Dedifferentiated amniotic fluid mesenchymal stem cell (primary cell): ENCODE data around the gene ARL4C.

ENCODE experiments used
- DNase-seq: peaks from one replicate; pipeline ENCODE4 v3.0.0-alpha.2; 2016; ENCODE audit errors: extremely low spot score

ARL4C gene

GRCh38 chr2:234496835-234497593 is at the start of gene ARL4C:
Gene ARL4C (minus strand): TSS chr2:234497081. CDS start chr2:234496586, 495 bp downstream.
- DNase-seq, result no peak

GRCh38 chr2:234544659-234545611 is 48.1 kb upstream of the ARL4C start:
- DNase-seq, result peak; percentile 48

GRCh38 chr2:234542742-234543141 is 45.9 kb upstream of the ARL4C start:
- no peak for DNase-seq

- no peak for DNase-seq
Observed at GRCh38 chr2:234537929-234538328, 41.0 kb upstream of the ARL4C start.

GRCh38 chr2:234536178-234536965 is 39.5 kb upstream of the ARL4C start:
- no peak for DNase-seq

- DNase-seq, result no peak
Observed at GRCh38 chr2:234535464-234535863, 38.6 kb upstream of the ARL4C start.

- DNase-seq, result no peak
Observed at GRCh38 chr2:234534515-234534914, 37.6 kb upstream of the ARL4C start.

- DNase-seq, result no peak
Observed at GRCh38 chr2:234533626-234534025, 36.7 kb upstream of the ARL4C start.

GRCh38 chr2:234528410-234529148 is 31.7 kb upstream of the ARL4C start:
- DNase-seq, result no peak

GRCh38 chr2:234526711-234527110 is 29.8 kb upstream of the ARL4C start:
- DNase-seq, result no peak

- DNase-seq, result no peak
Observed at GRCh38 chr2:234521536-234521935, 24.7 kb upstream of the ARL4C start.

GRCh38 chr2:234518986-234519642 is 22.2 kb upstream of the ARL4C start:
- DNase-seq, result no peak

- no peak for DNase-seq
Observed at GRCh38 chr2:234517971-234518370, 21.1 kb upstream of the ARL4C start.

GRCh38 chr2:234514873-234515638 is 18.2 kb upstream of the ARL4C start:
- DNase-seq, result no peak

- DNase-seq, result no peak
Observed at GRCh38 chr2:234514099-234514498, 17.2 kb upstream of the ARL4C start.

GRCh38 chr2:234512884-234513669 is 16.2 kb upstream of the ARL4C start:
- DNase-seq, result no peak

GRCh38 chr2:234502919-234503285 is 6.0 kb upstream of the ARL4C start:
- no peak for DNase-seq

GRCh38 chr2:234502285-234502918 is 5.5 kb upstream of the ARL4C start:
- DNase-seq, result peak; percentile 36
